Measurements from ENCODE around the gene GDAP2. TPM values are rescaled to one million over a fixed set of nuclear protein-coding genes. Genes with fewer than 3 reads are reported as not detected.

GDAP2 gene
- total RNA-seq, 1 donor from 2014 or later, result 25.4 TPM

GRCh38 chr1:117824616-117825015 is 104.8 kb downstream of the GDAP2 start:
- DNase-seq (ENCODE audit: low read depth, low spot score), result no peak
- no peaks in the 10 kb centered on the region for H3K4me1 Mint-ChIP-seq
- H3K27ac Mint-ChIP-seq (ENCODE audit: unreplicated experiment), result no peak overlapping the region
- peaks cover 4% of the 10 kb centered on the region for H3K9me3 Mint-ChIP-seq
- no peaks in the 10 kb centered on the region for H3K27me3 Mint-ChIP-seq (ENCODE audit: low read depth)
- TF ChIP-seq CTCF (conservative IDR thresholded peaks at IDR 0.05), result no peak
- peaks cover 2% of the 10 kb centered on the region for H3K36me3 Mint-ChIP-seq (ENCODE audit: low read depth)
- no peak overlapping the region for H3K4me3 Mint-ChIP-seq

- Mint-ChIP-seq H3K9me3 (peaks cover 4% of the 10 kb centered on the region), H3K27me3 (ENCODE audit: low read depth) (no peaks in the 10 kb centered on the region), H3K4me1 (no peaks in the 10 kb centered on the region), H3K4me3 (no peak overlapping the region), H3K36me3 (ENCODE audit: low read depth) (peaks cover 2% of the 10 kb centered on the region), H3K27ac (ENCODE audit: unreplicated experiment) (no peak overlapping the region)
- no peak for DNase-seq (ENCODE audit: low read depth, low spot score)
- no peak for TF ChIP-seq CTCF (conservative IDR thresholded peaks at IDR 0.05)
Observed at GRCh38 chr1:117821774-117822482, 107.5 kb downstream of the GDAP2 start.

- H3K9me3 Mint-ChIP-seq, result peaks cover 4% of the 10 kb centered on the region
- no peaks in the 10 kb centered on the region for H3K4me1 Mint-ChIP-seq
- DNase-seq (ENCODE audit: low read depth, low spot score), result no peak
- TF ChIP-seq CTCF (conservative IDR thresholded peaks at IDR 0.05), result no peak
- no peaks in the 10 kb centered on the region for H3K27me3 Mint-ChIP-seq (ENCODE audit: low read depth)
- peaks cover 2% of the 10 kb centered on the region for H3K36me3 Mint-ChIP-seq (ENCODE audit: low read depth)
- no peak overlapping the region for H3K4me3 Mint-ChIP-seq
- no peak overlapping the region for H3K27ac Mint-ChIP-seq (ENCODE audit: unreplicated experiment)
Observed at GRCh38 chr1:117821382-117821755, 108.1 kb downstream of the GDAP2 start.

GRCh38 chr1:117820694-117821381 is 108.6 kb downstream of the GDAP2 start:
- DNase-seq (ENCODE audit: low read depth, low spot score), result no peak
- no peak for TF ChIP-seq CTCF (conservative IDR thresholded peaks at IDR 0.05)
- peaks cover 2% of the 10 kb centered on the region for H3K36me3 Mint-ChIP-seq (ENCODE audit: low read depth)
- peaks cover 4% of the 10 kb centered on the region for H3K9me3 Mint-ChIP-seq
- H3K27me3 Mint-ChIP-seq (ENCODE audit: low read depth), result no peaks in the 10 kb centered on the region
- no peaks in the 10 kb centered on the region for H3K4me1 Mint-ChIP-seq
- peak overlapping the region; percentile 83 for H3K27ac Mint-ChIP-seq (ENCODE audit: unreplicated experiment)
- no peak overlapping the region for H3K4me3 Mint-ChIP-seq

GRCh38 chr1:117820096-117820495 is 109.3 kb downstream of the GDAP2 start:
- TF ChIP-seq CTCF (conservative IDR thresholded peaks at IDR 0.05), result no peak
- Mint-ChIP-seq H3K4me1 (no peaks in the 10 kb centered on the region), H3K4me3 (no peak overlapping the region), H3K36me3 (ENCODE audit: low read depth) (peaks cover 2% of the 10 kb centered on the region), H3K9me3 (peaks cover 4% of the 10 kb centered on the region), H3K27me3 (ENCODE audit: low read depth) (no peaks in the 10 kb centered on the region), H3K27ac (ENCODE audit: unreplicated experiment) (no peak overlapping the region)
- no peak for DNase-seq (ENCODE audit: low read depth, low spot score)

Data from neural crest cell (in vitro differentiated cells).